Thyroid gland (tissue), 4 donors: ENCODE data around the gene NPW. TPM values are rescaled to one million over a fixed set of nuclear protein-coding genes. Genes with fewer than 3 reads are reported as not detected.
A peak's percentile ranks its signal among the peaks of the same experiment; 100 is the strongest.

Source experiments
- DNase-seq, 2 donors: peaks; one replicate each; pipeline ENCODE4 v3.0.0-alpha.2; 2019
- H3K27ac ChIP-seq, 3 donors: fragments of 200-600 bp; sonication (generic); 1 replicate in 2 of 3; 2 replicates in 1 of 3; pipeline ENCODE4 v1.5.1; 2016 to 2019; ENCODE audit warnings: mild to moderate bottlenecking in 1 of 3, moderate library complexity in 1 of 3
- H3K27me3 ChIP-seq: fragments of 200-600 bp; sonication (generic); one replicate; pipeline ENCODE4 v1.5.1; 2019
- H3K36me3 ChIP-seq, 2 donors: fragments of 200-600 bp; sonication (generic); one replicate each; pipeline ENCODE4 v1.5.1; 2016 to 2019
- H3K4me1 ChIP-seq, 2 donors: fragments of 200-600 bp; sonication (generic); one replicate each; pipeline ENCODE4 v1.5.1; 2017 to 2019
- H3K4me3 ChIP-seq, 3 donors: fragments of 200-600 bp; sonication (generic); replicated peaks in 1 of 3; 1 replicate in 2 of 3; 2 replicates in 1 of 3; pipeline ENCODE4 v1.5.1; 2016; ENCODE audit warnings: mild to moderate bottlenecking in 1 of 3
- H3K9me3 ChIP-seq: fragments of 200-600 bp; sonication (generic); one replicate; pipeline ENCODE4 v1.5.1; 2017
- CTCF ChIP-seq, 6 experiments: fragments of 200-600 bp in 3 of 6; fragments of 450-650 bp in 3 of 6; sonication (generic) in 3 of 6; IDR thresholded peaks; one replicate each; pipeline ENCODE4 v1.5.1; 2016 to 2019; ENCODE audit warnings: antibody characterized with exemption in 6 of 6, mild to moderate bottlenecking in 2 of 6, inconsistent platforms in 1 of 6, moderate library complexity in 1 of 6
- POLR2A ChIP-seq, 2 donors: fragments of 450-650 bp; IDR thresholded peaks; one replicate each; pipeline ENCODE4 v1.6.1; 2017; ENCODE audit warnings: antibody characterized with exemption in 2 of 2, mild to moderate bottlenecking in 2 of 2, moderate library complexity in 1 of 2
- WGBS, 2 donors: methylation state at CpG; one replicate each; pipeline ENCODE4 v1.1.5; 2017; 5-methylcytosine and 5-hydroxymethylcytosine counted together
- intact Hi-C: fragments of 100-400 bp; cut with DNase I; formaldehyde crosslinking; loops from one replicate; pipeline ENCODE4 v1.15.1; 2023
- total RNA-seq, 4 donors: library from RNA; depleted of rRNA; stranded (reverse); fragments of >200 nt; gene quantifications; one replicate each; pipeline ENCODE4 v1.2.3, GENCODE V29; 2016

Gene NPW
- total RNA-seq, 4 donors from 2014 or later = 0.54 to 0.63 TPM; not detected in 2

DNA sequence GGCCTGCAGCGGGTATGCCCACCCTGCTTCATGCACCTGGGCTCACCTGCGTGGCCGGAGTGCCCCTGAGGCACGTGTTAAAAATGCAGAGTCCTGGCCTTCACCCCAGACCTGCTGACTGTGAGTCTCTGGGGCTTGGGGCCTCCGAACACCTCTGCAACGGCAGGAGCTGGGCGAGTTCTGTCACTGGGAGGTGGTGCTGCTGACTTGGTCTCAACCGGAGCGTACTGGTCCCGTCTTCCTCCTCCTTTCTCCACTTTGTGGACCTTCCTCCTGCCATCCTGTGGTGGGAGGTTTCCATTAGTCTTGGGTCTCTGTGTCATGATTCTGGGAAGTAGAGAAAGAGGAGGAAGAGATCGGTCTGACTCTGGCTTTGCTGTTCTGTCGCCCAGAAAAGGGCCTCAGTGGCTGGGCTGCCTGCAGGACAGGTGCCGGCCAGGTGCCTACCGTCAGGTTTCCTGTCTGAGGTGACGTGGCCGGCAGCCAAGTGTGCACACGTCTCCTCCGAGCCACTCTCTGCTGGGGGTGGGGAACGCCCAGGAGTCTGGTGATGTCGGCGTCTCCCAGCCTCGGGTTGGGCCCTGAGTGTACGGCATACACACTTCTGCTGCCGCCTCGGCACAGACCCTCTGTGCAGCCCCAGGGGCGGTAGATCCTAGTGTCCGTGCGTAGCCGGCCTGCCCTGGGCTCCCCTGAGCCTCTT, 35.1 kb downstream of the NPW start:
- intact Hi-C loops = no loop called here
- WGBS, 2 donors = 73 to 85% methylated on average over 10 to 12 of the region's 29 CpGs
- DNase-seq = peak; percentile 83 to 86
- Histone ChIP-seq H3K4me1 (peaks cover 16 to 32% of the 10 kb centered on the region in 2 donors), H3K36me3 (peaks cover 10 to 20% of the 10 kb centered on the region in 2 donors), H3K27me3 (no peaks in the 10 kb centered on the region), H3K9me3 (no peaks in the 10 kb centered on the region), H3K4me3 (no peak overlapping the region), H3K27ac (peak overlapping the region in 2 of 3 donors; percentile 17 to 50)
- TF ChIP-seq CTCF (IDR thresholded peaks at IDR 0.05) (no peak), POLR2A (IDR thresholded peaks at IDR 0.05) (no peak)

DNA sequence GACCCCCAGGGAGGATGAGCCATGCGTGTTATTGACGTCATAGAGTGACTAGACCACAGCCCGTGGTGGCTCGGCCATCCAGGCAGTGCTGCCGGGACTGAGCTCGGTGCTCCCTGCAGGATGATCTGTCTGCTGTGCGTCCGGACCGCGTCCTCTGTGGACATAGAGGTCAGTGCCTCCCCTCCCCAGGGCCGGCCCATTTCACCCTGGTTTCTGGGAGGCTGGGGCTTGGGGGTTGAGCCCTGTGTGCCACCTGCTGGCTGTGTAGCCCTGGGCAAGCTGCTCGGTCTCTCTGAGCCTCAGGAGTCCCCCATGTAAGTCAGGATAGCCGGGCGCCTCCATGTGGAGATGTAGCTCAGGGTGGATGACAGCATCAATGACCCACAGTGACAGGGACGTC, 36.5 kb downstream of the NPW start:
- Histone ChIP-seq H3K36me3 (peaks cover 10 to 18% of the 10 kb centered on the region in 2 donors), H3K27ac (peak overlapping the region in 2 of 3 donors; percentile 75 to 78), H3K27me3 (no peaks in the 10 kb centered on the region), H3K4me3 (no peak overlapping the region), H3K9me3 (no peaks in the 10 kb centered on the region), H3K4me1 (peaks cover 16 to 32% of the 10 kb centered on the region in 2 donors)
- TF ChIP-seq CTCF (IDR thresholded peaks at IDR 0.05) (peak in 1 of 6 experiments; percentile 8), POLR2A (IDR thresholded peaks at IDR 0.05) (no peak)
- intact Hi-C loops = no loop called here
- DNase-seq = no peak
- WGBS, 2 donors = 85 to 89% methylated on average over 11 to 13 of the region's 15 CpGs

- no peak overlapping the region for H3K4me3 ChIP-seq
- TF ChIP-seq CTCF (IDR thresholded peaks at IDR 0.05) (peak in 5 of 6 experiments; percentile 34 to 77 (median 72)), POLR2A (IDR thresholded peaks at IDR 0.05) (peak in 1 of 2 donors; percentile 24)
- H3K27me3 ChIP-seq = no peaks in the 10 kb centered on the region
- peaks cover 10 to 18% of the 10 kb centered on the region in 2 donors for H3K36me3 ChIP-seq
- H3K9me3 ChIP-seq = no peaks in the 10 kb centered on the region
- H3K4me1 ChIP-seq = peaks cover 16 to 32% of the 10 kb centered on the region in 2 donors
- peak; percentile 90 to 93 for DNase-seq
- peak overlapping the region; percentile 74 to 78 (median 75) for H3K27ac ChIP-seq
- intact Hi-C loops = no loop called here
- WGBS, 2 donors = 66 to 85% methylated on average over 8 to 12 of the region's 19 CpGs
These were observed 37.3 kb downstream of the NPW start for GRCh38 chr16:2056681-2057407.

GRCh38 chr16:2057438-2057837, 37.9 kb downstream of the NPW start:
- TF ChIP-seq CTCF (IDR thresholded peaks at IDR 0.05) (peak in 1 of 6 experiments; percentile 23), POLR2A (IDR thresholded peaks at IDR 0.05) (no peak)
- Histone ChIP-seq H3K4me1 (peaks cover 16 to 32% of the 10 kb centered on the region in 2 donors), H3K9me3 (no peaks in the 10 kb centered on the region), H3K36me3 (peaks cover 10 to 19% of the 10 kb centered on the region in 2 donors), H3K27me3 (no peaks in the 10 kb centered on the region), H3K27ac (peak overlapping the region; percentile 74 to 78 (median 75)), H3K4me3 (no peak overlapping the region)
- WGBS, 2 donors = 82 to 84% methylated on average over 8 to 10 of the region's 10 CpGs
- no peak for DNase-seq
- intact Hi-C loops = no loop called here
